Body of pancreas (tissue), 4 donors: Measurements from ENCODE around the gene ZMYND11. TPM values are rescaled to one million over a fixed set of nuclear protein-coding genes. Genes with fewer than 3 reads are reported as not detected.
"Not testable (repeated sequence)": the region's sequence is repeated elsewhere in the genome, so short reads cannot be mapped to it uniquely, and the experiment has no call there.

Experiments
- ATAC-seq: fragments of 150-250 bp; one replicate; pipeline ENCODE4 v1.9.1; 2016
- DNase-seq, 4 donors: peaks; one replicate each; pipeline ENCODE4 v3.0.0-alpha.2; 2019
- H3K27ac ChIP-seq, 4 donors: fragments of 200-600 bp; sonication (generic); 1 replicate in 3 of 4; 2 replicates in 1 of 4; pipeline versions ENCODE4 v1.5.1 to v1.6.1; 2016 to 2019; ENCODE audit warnings: mild to moderate bottlenecking in 1 of 4, mixed read lengths in 1 of 4, moderate library complexity in 1 of 4
- H3K27me3 ChIP-seq, 2 donors: fragments of 200-600 bp; sonication (generic); one replicate each; pipeline ENCODE4 v1.6.0; 2016; ENCODE audit warnings: mild to moderate bottlenecking in 1 of 2
- H3K36me3 ChIP-seq, 2 donors: fragments of 200-600 bp; sonication (generic); replicated peaks in 1 of 2; 2 replicates each; pipeline ENCODE4 v1.5.1; 2016; ENCODE audit warnings: low read depth in 2 of 2; ENCODE audit not compliant: insufficient read depth in 1 of 2
- H3K4me1 ChIP-seq: fragments of 200-600 bp; sonication (generic); one replicate; pipeline ENCODE4 v1.6.0; 2016
- H3K4me3 ChIP-seq, 2 donors: fragments of 200-600 bp; sonication (generic); 1 replicate in 1 of 2; 2 replicates in 1 of 2; pipeline ENCODE4 v1.5.1; 2016 to 2019
- H3K9me3 ChIP-seq, 3 donors: fragments of 200-600 bp; sonication (generic); 1 replicate in 2 of 3; 2 replicates in 1 of 3; pipeline ENCODE4 v1.5.1; 2016
- POLR2A ChIP-seq, 3 donors: fragments of 450-650 bp; IDR thresholded peaks; one replicate each; pipeline ENCODE4 v1.6.1; 2016; ENCODE audit warnings: antibody characterized with exemption in 3 of 3, mild to moderate bottlenecking in 2 of 3
- WGBS, 2 donors: methylation state at CpG; one replicate each; pipeline ENCODE4 v1.1.5; 2017; 5-methylcytosine and 5-hydroxymethylcytosine counted together
- intact Hi-C: fragments of 100-400 bp; cut with DNase I; formaldehyde crosslinking; loops from one replicate; pipeline ENCODE4 v1.15.1; 2023
- total RNA-seq, 2 donors: library from RNA; depleted of rRNA; stranded (reverse); fragments of >200 nt; gene quantifications; one replicate each; pipeline ENCODE4 v1.1.0, GENCODE V29; 2016
- TF ChIP-seq, protein P1 (sequence below), 7 experiments: fragments of 450-650 bp in 4 of 7; fragments of 200-600 bp in 3 of 7; sonication (generic) in 3 of 7; IDR thresholded peaks; one replicate each; pipeline ENCODE4 v1.5.1; 2016 to 2019; ENCODE audit warnings: antibody characterized with exemption in 7 of 7

The ZMYND11 gene
- total RNA-seq, 2 donors from 2014 or later = 37.6 to 43.8 TPM

DNA sequence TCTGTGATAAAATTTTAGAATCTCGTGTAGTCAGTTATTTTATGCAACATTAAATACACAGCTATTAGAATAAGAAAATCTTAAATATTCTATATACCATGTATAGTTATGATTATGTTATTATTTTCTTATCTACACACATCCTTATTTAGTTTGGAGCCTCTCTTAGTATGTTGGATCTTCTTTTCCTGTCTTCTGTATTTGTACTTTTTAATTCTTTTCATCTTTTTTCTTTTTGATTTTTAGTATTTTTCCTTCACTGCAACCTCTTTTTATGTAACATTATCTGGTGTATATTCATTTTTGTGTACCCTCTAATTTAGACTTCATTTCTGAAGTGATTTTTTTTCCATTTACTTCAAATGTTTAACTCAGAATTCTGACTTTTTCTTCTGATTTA lies 48.9 kb downstream of the ZMYND11 start:
- Histone ChIP-seq H3K36me3 (peaks cover 0 to 7% of the 10 kb centered on the region in 2 donors), H3K27me3 (no peaks in the 10 kb centered on the region), H3K4me3 (no peak overlapping the region), H3K9me3 (no peaks in the 10 kb centered on the region), H3K27ac (no peak overlapping the region), H3K4me1 (no peaks in the 10 kb centered on the region)
- TF ChIP-seq, protein P1, sequence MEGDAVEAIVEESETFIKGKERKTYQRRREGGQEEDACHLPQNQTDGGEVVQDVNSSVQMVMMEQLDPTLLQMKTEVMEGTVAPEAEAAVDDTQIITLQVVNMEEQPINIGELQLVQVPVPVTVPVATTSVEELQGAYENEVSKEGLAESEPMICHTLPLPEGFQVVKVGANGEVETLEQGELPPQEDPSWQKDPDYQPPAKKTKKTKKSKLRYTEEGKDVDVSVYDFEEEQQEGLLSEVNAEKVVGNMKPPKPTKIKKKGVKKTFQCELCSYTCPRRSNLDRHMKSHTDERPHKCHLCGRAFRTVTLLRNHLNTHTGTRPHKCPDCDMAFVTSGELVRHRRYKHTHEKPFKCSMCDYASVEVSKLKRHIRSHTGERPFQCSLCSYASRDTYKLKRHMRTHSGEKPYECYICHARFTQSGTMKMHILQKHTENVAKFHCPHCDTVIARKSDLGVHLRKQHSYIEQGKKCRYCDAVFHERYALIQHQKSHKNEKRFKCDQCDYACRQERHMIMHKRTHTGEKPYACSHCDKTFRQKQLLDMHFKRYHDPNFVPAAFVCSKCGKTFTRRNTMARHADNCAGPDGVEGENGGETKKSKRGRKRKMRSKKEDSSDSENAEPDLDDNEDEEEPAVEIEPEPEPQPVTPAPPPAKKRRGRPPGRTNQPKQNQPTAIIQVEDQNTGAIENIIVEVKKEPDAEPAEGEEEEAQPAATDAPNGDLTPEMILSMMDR (IDR thresholded peaks at IDR 0.05) = no peak
- no peak for TF ChIP-seq POLR2A (IDR thresholded peaks at IDR 0.05)
- 91 to 93% methylated on average over 1 of the region's 1 CpG for WGBS, 2 donors
- intact Hi-C loops = no loop called here
- ATAC-seq (no peak), DNase-seq (no peak)

DNA sequence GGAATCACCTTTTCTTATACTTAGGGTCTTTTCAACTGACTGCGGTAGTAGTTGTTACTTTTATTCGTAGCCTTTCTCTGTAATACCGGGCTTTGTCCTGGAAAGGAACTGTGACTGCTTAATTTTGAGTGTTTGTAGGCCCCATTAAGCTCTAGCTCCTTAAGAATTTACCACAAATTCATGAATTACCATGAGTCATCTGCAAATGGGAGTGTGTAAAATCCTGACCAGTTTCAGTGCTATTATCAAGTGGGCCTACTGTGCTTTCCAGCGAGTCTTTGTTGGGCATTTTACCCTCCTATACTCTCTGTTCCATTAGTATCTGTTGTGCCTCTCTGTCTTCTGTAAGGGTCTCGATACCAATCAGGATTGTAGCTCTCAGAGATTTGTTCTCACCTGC lies 49.7 kb downstream of the ZMYND11 start:
- 97 to 98% methylated on average over 5 of the region's 5 CpGs for WGBS, 2 donors
- TF ChIP-seq, protein P1 (IDR thresholded peaks at IDR 0.05) = no peak
- TF ChIP-seq POLR2A (IDR thresholded peaks at IDR 0.05) = no peak
- Histone ChIP-seq H3K9me3 (no peaks in the 10 kb centered on the region), H3K27me3 (no peaks in the 10 kb centered on the region), H3K36me3 (peaks cover 0 to 7% of the 10 kb centered on the region in 2 donors), H3K4me3 (no peak overlapping the region), H3K27ac (no peak overlapping the region), H3K4me1 (no peaks in the 10 kb centered on the region)
- intact Hi-C loops = no loop called here
- ATAC-seq (no peak), DNase-seq (no peak)

DNA sequence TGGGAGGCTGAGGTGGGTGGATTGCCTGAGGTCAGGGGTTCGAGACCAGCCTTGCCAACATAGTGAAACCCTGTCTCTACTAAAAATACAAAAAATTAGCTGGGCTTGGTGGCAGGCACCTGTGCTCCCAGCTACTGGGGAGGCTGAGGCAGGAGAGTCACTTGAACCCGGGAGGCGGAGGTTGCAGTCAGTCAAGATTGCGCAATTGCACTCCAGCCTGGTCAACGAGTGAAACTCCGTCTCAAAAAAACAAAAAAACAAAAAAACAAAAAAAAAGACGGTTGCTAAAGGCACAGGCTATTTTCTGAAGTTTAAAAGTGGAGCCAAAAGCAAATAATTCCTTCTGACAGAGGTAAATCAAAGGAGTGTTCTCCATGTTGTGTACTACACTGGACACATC lies 50.3 kb downstream of the ZMYND11 start:
- H3K27me3 ChIP-seq, H3K9me3 ChIP-seq, H3K36me3 ChIP-seq, ATAC-seq, H3K4me1 ChIP-seq, intact Hi-C loops, DNase-seq, H3K4me3 ChIP-seq, H3K27ac ChIP-seq: not testable (repeated sequence)
- WGBS, 2 donors = 94 to 96% methylated on average over 7 of the region's 7 CpGs

DNA sequence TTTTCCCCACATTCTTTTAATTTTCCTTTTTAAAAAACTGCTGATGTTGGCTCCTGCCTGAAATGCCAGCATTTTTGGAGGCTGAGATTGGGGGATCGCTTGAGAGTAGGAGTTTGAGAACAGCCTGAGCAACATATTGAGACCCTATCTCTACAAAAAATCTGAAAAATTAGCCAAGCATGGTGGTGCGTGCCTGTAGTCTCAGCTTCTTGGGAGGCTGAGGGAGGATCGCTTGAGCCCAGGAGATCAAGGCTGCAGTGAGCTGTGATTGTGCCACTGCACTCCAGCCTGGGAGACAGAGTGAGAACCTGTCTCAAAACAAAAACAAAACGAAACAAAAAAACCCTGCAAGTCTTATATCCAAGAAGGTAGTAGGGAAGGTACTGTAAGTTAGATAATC lies 51.7 kb downstream of the ZMYND11 start:
- H3K4me1 ChIP-seq = peaks cover 3% of the 10 kb centered on the region
- no peak for TF ChIP-seq POLR2A (IDR thresholded peaks at IDR 0.05)
- TF ChIP-seq, protein P1 (IDR thresholded peaks at IDR 0.05) = no peak
- H3K36me3 ChIP-seq = peaks cover 0 to 3% of the 10 kb centered on the region in 2 donors
- no peaks in the 10 kb centered on the region for H3K9me3 ChIP-seq
- no peaks in the 10 kb centered on the region for H3K27me3 ChIP-seq
- intact Hi-C loops = no loop called here
- 97% methylated on average over 4 of the region's 4 CpGs for WGBS, 2 donors
- DNase-seq = no peak
- no peak for ATAC-seq
- H3K27ac ChIP-seq = no peak overlapping the region
- H3K4me3 ChIP-seq = no peak overlapping the region

DNA sequence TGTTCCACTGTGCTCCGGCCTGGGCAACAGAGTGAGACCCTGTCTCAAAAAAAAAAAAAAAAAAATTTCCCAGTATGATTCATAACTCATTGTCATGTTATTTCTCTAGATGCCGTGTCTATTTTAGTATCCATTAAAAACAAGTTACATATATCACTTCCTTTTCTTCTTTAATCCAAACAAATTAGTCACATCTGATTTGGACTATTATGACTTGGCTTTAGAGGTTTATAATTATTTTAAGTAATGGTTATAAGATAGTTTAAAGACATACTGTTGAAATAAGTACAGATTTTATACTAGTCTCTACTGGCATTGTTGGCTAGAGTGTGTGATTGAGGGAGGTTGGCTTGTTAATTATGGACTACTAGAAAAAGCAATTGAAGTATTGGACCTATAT lies 53.3 kb downstream of the ZMYND11 start:
- WGBS, 2 donors = 79 to 91% methylated on average over 2 of the region's 2 CpGs
- TF ChIP-seq, protein P1 (IDR thresholded peaks at IDR 0.05) = no peak
- no peak for TF ChIP-seq POLR2A (IDR thresholded peaks at IDR 0.05)
- H3K27ac ChIP-seq = no peak overlapping the region
- peaks cover 10% of the 10 kb centered on the region for H3K4me1 ChIP-seq
- intact Hi-C loops = no loop called here
- DNase-seq (no peak), ATAC-seq (no peak)
- H3K27me3 ChIP-seq = no peaks in the 10 kb centered on the region
- peaks cover 0 to 2% of the 10 kb centered on the region in 2 donors for H3K36me3 ChIP-seq
- no peaks in the 10 kb centered on the region for H3K9me3 ChIP-seq
- no peak overlapping the region for H3K4me3 ChIP-seq
